Mucosa of stomach (tissue), 1 donor: ENCODE measurements around the gene SMIM26.

Experiments
- H3K27me3 ChIP-seq: one replicate; pipeline ENCODE4 v1.7.0; 2013; ENCODE audit warnings: mild to moderate bottlenecking, low read length; ENCODE audit not compliant: control insufficient read depth, insufficient read depth
- H3K36me3 ChIP-seq: one replicate; pipeline ENCODE4 v1.7.0; 2013; ENCODE audit warnings: low read length; ENCODE audit not compliant: control insufficient read depth, insufficient read depth
- H3K4me1 ChIP-seq: one replicate; pipeline ENCODE4 v1.7.0; 2013; ENCODE audit warnings: mild to moderate bottlenecking, low read length; ENCODE audit not compliant: control insufficient read depth, insufficient read depth
- H3K4me3 ChIP-seq: one replicate; pipeline ENCODE4 v1.7.0; 2013; ENCODE audit warnings: low read length
- H3K9ac ChIP-seq: one replicate; pipeline ENCODE4 v1.7.0; 2013; ENCODE audit warnings: mild to moderate bottlenecking, low read length, moderate library complexity
- H3K9me3 ChIP-seq: one replicate; pipeline ENCODE4 v1.7.0; 2013; ENCODE audit warnings: mild to moderate bottlenecking, low read length, moderate library complexity; ENCODE audit not compliant: control insufficient read depth
- donor health status: Pancreatic carcinoma.

SMIM26 gene

GRCh38 chr20:18541741-18542140, 25.5 kb upstream of the SMIM26 start:
- Histone ChIP-seq H3K27me3 (no peaks in the 10 kb centered on the region), H3K9me3 (no peaks in the 10 kb centered on the region), H3K9ac (no peak overlapping the region), H3K4me1 (peaks cover 10% of the 10 kb centered on the region), H3K36me3 (peaks cover 8% of the 10 kb centered on the region), H3K4me3 (no peak overlapping the region)

GRCh38 chr20:18543216-18543615, 24.0 kb upstream of the SMIM26 start:
- Histone ChIP-seq H3K4me3 (no peak overlapping the region), H3K36me3 (peaks cover 8% of the 10 kb centered on the region), H3K4me1 (peaks cover 10% of the 10 kb centered on the region), H3K27me3 (no peaks in the 10 kb centered on the region), H3K9me3 (no peaks in the 10 kb centered on the region), H3K9ac (peak overlapping the region; percentile 19)

- no peaks in the 10 kb centered on the region for H3K9me3 ChIP-seq
- peaks cover 8% of the 10 kb centered on the region for H3K36me3 ChIP-seq
- H3K27me3 ChIP-seq = no peaks in the 10 kb centered on the region
- H3K4me1 ChIP-seq = peaks cover 10% of the 10 kb centered on the region
- no peak overlapping the region for H3K4me3 ChIP-seq
- H3K9ac ChIP-seq = peak overlapping the region; percentile 19
Measured at GRCh38 chr20:18543932-18544331, 23.3 kb upstream of the SMIM26 start.

GRCh38 chr20:18545566-18545965, 21.7 kb upstream of the SMIM26 start:
- Histone ChIP-seq H3K4me1 (peaks cover 10% of the 10 kb centered on the region), H3K36me3 (peaks cover 8% of the 10 kb centered on the region), H3K27me3 (no peaks in the 10 kb centered on the region), H3K9me3 (no peaks in the 10 kb centered on the region), H3K4me3 (no peak overlapping the region), H3K9ac (no peak overlapping the region)

DNA sequence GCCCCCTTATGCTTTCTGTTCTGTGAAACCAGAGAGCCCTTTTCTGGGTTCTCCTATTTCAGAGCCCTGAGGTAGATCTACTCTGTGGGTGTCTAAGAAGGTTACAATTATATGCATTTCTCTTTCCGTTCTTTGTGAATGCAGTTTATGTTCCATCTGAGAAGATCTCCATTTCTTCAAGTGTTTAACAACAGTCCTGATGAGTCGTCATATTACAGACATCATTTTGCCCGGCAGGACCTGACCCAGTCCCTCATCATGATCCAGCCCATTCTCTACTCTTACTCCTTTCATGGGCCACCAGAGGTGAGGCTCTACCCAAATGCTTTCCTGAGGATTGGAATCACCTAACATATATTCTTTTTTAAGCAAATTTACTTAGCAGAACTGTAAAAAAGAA, 18.8 kb upstream of the SMIM26 start:
- Histone ChIP-seq H3K9me3 (no peaks in the 10 kb centered on the region), H3K4me3 (no peak overlapping the region), H3K9ac (no peak overlapping the region), H3K36me3 (peaks cover 4% of the 10 kb centered on the region), H3K27me3 (no peaks in the 10 kb centered on the region), H3K4me1 (peaks cover 9% of the 10 kb centered on the region)

DNA sequence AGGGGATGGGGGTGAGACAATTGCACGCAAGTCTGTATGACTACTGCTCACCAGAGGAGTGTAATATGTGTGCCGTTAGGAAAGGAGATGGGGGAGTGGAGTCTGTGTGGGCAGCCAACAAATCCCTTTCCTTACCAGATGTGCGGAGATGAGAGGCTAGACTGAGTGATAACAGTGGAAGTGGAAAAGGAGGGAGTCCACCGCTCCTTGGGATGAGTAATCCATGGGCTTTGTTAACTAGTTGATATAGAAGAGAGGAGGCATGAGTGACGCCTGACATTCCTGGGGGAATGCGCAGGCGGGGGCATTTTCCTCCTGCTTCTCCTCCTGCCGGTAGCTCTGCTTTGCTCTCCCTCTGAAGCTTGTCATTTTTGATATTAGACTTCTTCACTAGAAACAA, 13.5 kb upstream of the SMIM26 start:
- Histone ChIP-seq H3K9me3 (no peaks in the 10 kb centered on the region), H3K4me3 (no peak overlapping the region), H3K27me3 (no peaks in the 10 kb centered on the region), H3K9ac (no peak overlapping the region), H3K36me3 (no peaks in the 10 kb centered on the region), H3K4me1 (no peaks in the 10 kb centered on the region)

- H3K4me3 ChIP-seq = peak overlapping the region; percentile 66
- no peaks in the 10 kb centered on the region for H3K9me3 ChIP-seq
- no peaks in the 10 kb centered on the region for H3K36me3 ChIP-seq
- H3K9ac ChIP-seq = peak overlapping the region; percentile 74
- H3K4me1 ChIP-seq = no peaks in the 10 kb centered on the region
- H3K27me3 ChIP-seq = no peaks in the 10 kb centered on the region
Measured at GRCh38 chr20:18567739-18568091, 483 bp downstream of the SMIM26 start.

DNA sequence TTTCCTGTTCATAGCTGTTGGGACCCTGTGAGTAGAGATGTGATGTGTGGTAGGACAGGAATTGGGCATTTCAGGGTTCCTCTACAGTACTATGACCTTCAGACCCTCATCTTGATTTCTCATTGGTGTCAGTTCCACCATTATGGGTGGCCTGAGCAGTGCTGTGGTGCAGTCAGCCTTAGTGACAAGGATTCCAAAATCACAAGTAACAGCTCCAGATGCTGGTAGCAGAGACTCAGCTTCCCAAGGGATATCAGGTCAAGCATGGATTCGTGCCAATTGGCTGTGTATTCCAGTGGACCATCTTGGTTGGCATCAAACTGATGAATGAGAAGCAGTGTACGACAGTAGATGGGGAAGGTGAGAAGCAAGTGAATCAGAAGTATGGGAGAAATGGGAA, 3.8 kb downstream of the SMIM26 start:
- Histone ChIP-seq H3K9me3 (no peaks in the 10 kb centered on the region), H3K36me3 (no peaks in the 10 kb centered on the region), H3K9ac (no peak overlapping the region), H3K4me1 (no peaks in the 10 kb centered on the region), H3K4me3 (no peak overlapping the region), H3K27me3 (no peaks in the 10 kb centered on the region)

- Histone ChIP-seq H3K27me3 (no peaks in the 10 kb centered on the region), H3K4me3 (no peak overlapping the region), H3K9ac (no peak overlapping the region), H3K9me3 (no peaks in the 10 kb centered on the region), H3K36me3 (no peaks in the 10 kb centered on the region), H3K4me1 (no peaks in the 10 kb centered on the region)
Measured at GRCh38 chr20:18571578-18571977, 4.3 kb downstream of the SMIM26 start.

DNA sequence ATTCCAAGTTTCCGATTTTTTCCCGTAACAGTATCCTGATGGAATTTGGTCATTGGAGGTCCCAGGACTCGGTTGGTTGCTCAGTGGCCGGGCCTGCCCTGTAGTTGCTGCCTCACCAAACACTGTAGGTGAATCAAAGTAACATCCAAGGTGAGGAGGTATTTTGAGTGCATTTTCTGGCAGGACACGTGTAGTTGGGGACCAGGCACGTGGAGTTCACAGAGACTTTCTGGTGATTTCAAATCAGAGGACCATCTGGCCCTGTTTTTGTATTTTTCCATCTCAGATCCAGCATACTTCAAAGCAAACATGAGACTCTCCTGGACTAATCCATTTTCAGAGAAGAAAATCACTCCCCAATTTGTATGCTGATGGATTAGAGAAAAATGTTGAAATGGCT, 10.7 kb downstream of the SMIM26 start:
- Histone ChIP-seq H3K9me3 (no peaks in the 10 kb centered on the region), H3K9ac (no peak overlapping the region), H3K4me1 (no peaks in the 10 kb centered on the region), H3K27me3 (no peaks in the 10 kb centered on the region), H3K36me3 (no peaks in the 10 kb centered on the region), H3K4me3 (no peak overlapping the region)

- Histone ChIP-seq H3K9ac (peak overlapping the region; percentile 35), H3K4me1 (no peaks in the 10 kb centered on the region), H3K27me3 (no peaks in the 10 kb centered on the region), H3K4me3 (no peak overlapping the region), H3K9me3 (no peaks in the 10 kb centered on the region), H3K36me3 (no peaks in the 10 kb centered on the region)
Measured at GRCh38 chr20:18578581-18578980, 11.3 kb downstream of the SMIM26 start.

DNA sequence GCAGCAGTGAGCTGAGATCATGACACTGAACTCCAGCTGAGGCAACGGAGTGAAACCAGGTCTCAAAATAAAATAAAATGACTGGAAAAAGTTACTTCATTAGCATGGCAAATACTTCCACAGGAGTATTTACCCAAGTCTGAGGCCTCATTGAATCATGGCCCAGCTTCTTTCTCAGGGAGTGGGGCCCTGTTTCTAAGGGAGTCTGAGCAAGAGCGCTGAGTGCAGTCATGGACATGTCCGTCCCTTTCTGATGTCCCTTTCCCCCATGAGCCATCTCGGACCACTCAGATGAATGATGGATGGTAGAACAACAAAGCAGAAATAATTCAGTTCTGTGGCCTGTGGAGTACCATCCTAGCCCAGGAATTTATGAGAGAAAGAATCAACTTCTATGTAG, 12.8 kb downstream of the SMIM26 start:
- H3K9me3 ChIP-seq = no peaks in the 10 kb centered on the region
- H3K4me1 ChIP-seq = no peaks in the 10 kb centered on the region
- no peak overlapping the region for H3K4me3 ChIP-seq
- no peaks in the 10 kb centered on the region for H3K36me3 ChIP-seq
- no peaks in the 10 kb centered on the region for H3K27me3 ChIP-seq
- H3K9ac ChIP-seq = no peak overlapping the region

DNA sequence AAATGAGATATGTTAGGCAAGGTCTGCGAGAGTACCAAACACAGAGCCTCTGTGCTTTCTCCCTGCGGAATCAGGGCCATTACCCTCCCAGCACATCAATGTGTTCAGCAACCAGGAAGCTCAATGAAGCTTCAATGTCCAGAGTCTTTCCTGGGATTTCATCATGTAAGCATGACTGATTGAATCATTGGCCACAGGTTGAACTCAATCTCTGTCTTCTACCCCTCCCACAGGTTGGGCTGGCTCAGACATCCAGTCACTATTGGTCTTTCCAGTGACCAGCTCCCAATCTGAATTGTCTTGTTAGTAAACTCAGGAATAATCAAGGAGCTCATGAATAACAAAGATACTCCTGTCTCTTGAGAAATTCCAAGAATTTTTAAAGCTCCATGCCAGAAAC, 17.9 kb downstream of the SMIM26 start:
- H3K36me3 ChIP-seq = no peaks in the 10 kb centered on the region
- no peak overlapping the region for H3K4me3 ChIP-seq
- no peak overlapping the region for H3K9ac ChIP-seq
- no peaks in the 10 kb centered on the region for H3K9me3 ChIP-seq
- no peaks in the 10 kb centered on the region for H3K4me1 ChIP-seq
- no peaks in the 10 kb centered on the region for H3K27me3 ChIP-seq
